ENCODE measurements around the gene TCHH.
"Not testable (repeated sequence)": the region's sequence is repeated elsewhere in the genome, so short reads cannot be mapped to it uniquely, and the experiment has no call there.

Gene TCHH

GRCh38 chr1:152115344-152115743 lies at the start of gene TCHH:
TSS of gene TCHH (minus strand) at chr1:152115444. CDS start at chr1:152114080, 1,364 bp downstream.
- no peak for DNase-seq (ENCODE audit: low read depth in 1 of 2, low spot score in 1 of 2)

GRCh38 chr1:152164517-152165136 lies 49.4 kb upstream of the TCHH start:
- DNase-seq (ENCODE audit: low read depth in 1 of 2, low spot score in 1 of 2): no peak

- no peak for DNase-seq (ENCODE audit: low read depth in 1 of 2, low spot score in 1 of 2)
Measured at GRCh38 chr1:152162792-152163463, 47.7 kb upstream of the TCHH start.

- DNase-seq (ENCODE audit: low read depth in 1 of 2, low spot score in 1 of 2): no peak
Measured at GRCh38 chr1:152160576-152160975, 45.3 kb upstream of the TCHH start.

- DNase-seq (ENCODE audit: low read depth in 1 of 2, low spot score in 1 of 2): no peak
Measured at GRCh38 chr1:152159144-152159543, 43.9 kb upstream of the TCHH start, which contains the start of gene RPTN. TSS of gene RPTN (minus strand) at chr1:152159228. CDS start at chr1:152157889, 1,339 bp downstream.

GRCh38 chr1:152153996-152154395 lies 38.8 kb upstream of the TCHH start:
- DNase-seq (ENCODE audit: low read depth in 1 of 2, low spot score in 1 of 2): no peak

GRCh38 chr1:152151646-152152045 lies 36.4 kb upstream of the TCHH start:
- no peak for DNase-seq (ENCODE audit: low read depth in 1 of 2, low spot score in 1 of 2)

- DNase-seq (ENCODE audit: low read depth in 1 of 2, low spot score in 1 of 2): no peak
Measured at GRCh38 chr1:152148981-152149380, 33.7 kb upstream of the TCHH start.

GRCh38 chr1:152148051-152148450 lies 32.8 kb upstream of the TCHH start:
- DNase-seq (ENCODE audit: low read depth in 1 of 2, low spot score in 1 of 2): no peak

GRCh38 chr1:152145769-152146168 lies 30.5 kb upstream of the TCHH start:
- DNase-seq (ENCODE audit: low read depth in 1 of 2, low spot score in 1 of 2): no peak

- not testable (repeated sequence) for DNase-seq (ENCODE audit: low read depth in 1 of 2, low spot score in 1 of 2)
Measured at GRCh38 chr1:152144674-152145183, 29.5 kb upstream of the TCHH start.

- DNase-seq (ENCODE audit: low read depth in 1 of 2, low spot score in 1 of 2): no peak
Measured at GRCh38 chr1:152143150-152143887, 28.1 kb upstream of the TCHH start.

GRCh38 chr1:152141971-152142584 lies 26.8 kb upstream of the TCHH start:
- DNase-seq (ENCODE audit: low read depth in 1 of 2, low spot score in 1 of 2): no peak

GRCh38 chr1:152137215-152137614 lies 22.0 kb upstream of the TCHH start:
- no peak for DNase-seq (ENCODE audit: low read depth in 1 of 2, low spot score in 1 of 2)

- no peak for DNase-seq (ENCODE audit: low read depth in 1 of 2, low spot score in 1 of 2)
Measured at GRCh38 chr1:152130186-152130585, 14.9 kb upstream of the TCHH start.

GRCh38 chr1:152127673-152128072 lies 12.4 kb upstream of the TCHH start:
- DNase-seq (ENCODE audit: low read depth in 1 of 2, low spot score in 1 of 2): no peak

GRCh38 chr1:152125834-152126443 lies 10.7 kb upstream of the TCHH start:
- no peak for DNase-seq (ENCODE audit: low read depth in 1 of 2, low spot score in 1 of 2)

- no peak for DNase-seq (ENCODE audit: low read depth in 1 of 2, low spot score in 1 of 2)
Measured at GRCh38 chr1:152118915-152119314, 3.7 kb upstream of the TCHH start.

GRCh38 chr1:152112885-152113432 lies 2.3 kb downstream of the TCHH start:
- DNase-seq (ENCODE audit: low read depth in 1 of 2, low spot score in 1 of 2): no peak

- DNase-seq (ENCODE audit: low read depth in 1 of 2, low spot score in 1 of 2): no peak
Measured at GRCh38 chr1:152112101-152112884, 3.0 kb downstream of the TCHH start.
